Nephron (organoid): ENCODE measurements around the gene KCTD17.

ENCODE experiments used
- H3K27ac Mint-ChIP-seq, 3 experiments: 2 replicates each; pipeline ENCODE4 v1.8.0; 2020; ENCODE audit warnings: mixed read lengths in 3 of 3, mild to moderate bottlenecking in 2 of 3, moderate library complexity in 1 of 3
- H3K27me3 Mint-ChIP-seq: 2 replicates; pipeline ENCODE4 v1.8.0; 2021; ENCODE audit warnings: low read depth, mild to moderate bottlenecking, moderate library complexity, mixed read lengths
- H3K36me3 Mint-ChIP-seq: 2 replicates; pipeline ENCODE4 v1.8.0; 2020; ENCODE audit warnings: low read depth, mixed read lengths
- H3K4me1 Mint-ChIP-seq: 2 replicates; pipeline ENCODE4 v1.8.0; 2020; ENCODE audit warnings: mixed read lengths
- H3K4me3 Mint-ChIP-seq, 3 experiments: 2 replicates each; pipeline ENCODE4 v1.8.0; 2020; ENCODE audit warnings: mild to moderate bottlenecking in 3 of 3, mixed read lengths in 3 of 3, moderate library complexity in 2 of 3
- H3K9me3 Mint-ChIP-seq: 2 replicates; pipeline ENCODE4 v1.8.0; 2020; ENCODE audit warnings: mixed read lengths
- CTCF ChIP-seq, 3 experiments: fragments of 200-600 bp; sonication (generic); IDR thresholded peaks; one replicate each; pipeline ENCODE4 v1.5.0; 2021; ENCODE audit warnings: antibody characterized with exemption in 3 of 3; ENCODE audit not compliant: unreplicated experiment in 3 of 3

Gene KCTD17

GRCh38 chr22:37051391-37052385 lies at the start of gene KCTD17:
Gene KCTD17, plus strand, starts transcription at chr22:37051742. Its CDS starts 19 bp downstream, at chr22:37051761.
- no peak for TF ChIP-seq CTCF (IDR thresholded peaks at IDR 0.05; ENCODE audit: unreplicated experiment in 3 of 3)
- Mint-ChIP-seq H3K9me3 (no peaks in the 10 kb centered on the region), H3K4me3 (peak within 1 kb of the TSS; percentile 84 to 90 (median 89)), H3K36me3 (peaks cover 3% of the 10 kb centered on the region), H3K4me1 (peaks cover 36% of the 10 kb centered on the region), H3K27ac (peak within 1 kb of the TSS in 2 of 3 experiments; percentile 18 to 84), H3K27me3 (peaks cover 8% of the 10 kb centered on the region)

GRCh38 chr22:37001826-37002225 lies 49.7 kb upstream of the KCTD17 start:
- peaks cover 16% of the 10 kb centered on the region for H3K27me3 Mint-ChIP-seq
- H3K27ac Mint-ChIP-seq, result no peak overlapping the region
- no peaks in the 10 kb centered on the region for H3K4me1 Mint-ChIP-seq
- no peaks in the 10 kb centered on the region for H3K36me3 Mint-ChIP-seq
- H3K4me3 Mint-ChIP-seq, result no peak overlapping the region
- H3K9me3 Mint-ChIP-seq, result peaks cover 4% of the 10 kb centered on the region
- no peak for TF ChIP-seq CTCF (IDR thresholded peaks at IDR 0.05; ENCODE audit: unreplicated experiment in 3 of 3)

GRCh38 chr22:37002633-37003032 lies 48.9 kb upstream of the KCTD17 start:
- TF ChIP-seq CTCF (IDR thresholded peaks at IDR 0.05; ENCODE audit: unreplicated experiment in 3 of 3), result no peak
- no peaks in the 10 kb centered on the region for H3K4me1 Mint-ChIP-seq
- peaks cover 16% of the 10 kb centered on the region for H3K27me3 Mint-ChIP-seq
- H3K36me3 Mint-ChIP-seq, result no peaks in the 10 kb centered on the region
- H3K27ac Mint-ChIP-seq, result no peak overlapping the region
- peaks cover 4% of the 10 kb centered on the region for H3K9me3 Mint-ChIP-seq
- H3K4me3 Mint-ChIP-seq, result no peak overlapping the region

GRCh38 chr22:37007651-37008050 lies 43.9 kb upstream of the KCTD17 start:
- Mint-ChIP-seq H3K27me3 (peaks cover 4% of the 10 kb centered on the region), H3K9me3 (peaks cover 4% of the 10 kb centered on the region), H3K27ac (no peak overlapping the region), H3K36me3 (no peaks in the 10 kb centered on the region), H3K4me1 (no peaks in the 10 kb centered on the region), H3K4me3 (no peak overlapping the region)
- no peak for TF ChIP-seq CTCF (IDR thresholded peaks at IDR 0.05; ENCODE audit: unreplicated experiment in 3 of 3)

GRCh38 chr22:37008365-37008764 lies 43.2 kb upstream of the KCTD17 start:
- Mint-ChIP-seq H3K9me3 (peaks cover 4% of the 10 kb centered on the region), H3K27ac (no peak overlapping the region), H3K4me1 (no peaks in the 10 kb centered on the region), H3K36me3 (no peaks in the 10 kb centered on the region), H3K27me3 (no peaks in the 10 kb centered on the region), H3K4me3 (no peak overlapping the region)
- no peak for TF ChIP-seq CTCF (IDR thresholded peaks at IDR 0.05; ENCODE audit: unreplicated experiment in 3 of 3)
